HG02588 (cell line): ENCODE measurements around the gene KCNIP1.

ENCODE experiments used
- ATAC-seq: cut with Tn5 transposase; IDR thresholded peaks from one replicate; pipeline ENCODE4 v1.9.1; 2021; ENCODE audit warnings: mild to moderate bottlenecking, moderate library complexity; ENCODE audit not compliant: unreplicated experiment

The KCNIP1 gene

GRCh38 chr5:170482511-170482910 is 21.3 kb upstream of the KCNIP1 start:
- no peak for ATAC-seq

- no peak for ATAC-seq
These were observed 19.9 kb upstream of the KCNIP1 start for GRCh38 chr5:170483701-170484458.

- no peak for ATAC-seq
These were observed 19.4 kb upstream of the KCNIP1 start for GRCh38 chr5:170484459-170484831.

- no peak for ATAC-seq
These were observed 18.8 kb upstream of the KCNIP1 start for GRCh38 chr5:170484847-170485615.

GRCh38 chr5:170485616-170485911 is 18.3 kb upstream of the KCNIP1 start:
- ATAC-seq = no peak

GRCh38 chr5:170486371-170486770 is 17.4 kb upstream of the KCNIP1 start:
- ATAC-seq = no peak

- ATAC-seq = no peak
These were observed 15.2 kb upstream of the KCNIP1 start for GRCh38 chr5:170488570-170488969.

GRCh38 chr5:170489199-170489598 is 14.6 kb upstream of the KCNIP1 start:
- ATAC-seq = no peak

- no peak for ATAC-seq
These were observed 13.4 kb upstream of the KCNIP1 start for GRCh38 chr5:170490381-170490780.

- ATAC-seq = no peak
These were observed 12.3 kb upstream of the KCNIP1 start for GRCh38 chr5:170491479-170491878.

- no peak for ATAC-seq
These were observed 10.6 kb upstream of the KCNIP1 start for GRCh38 chr5:170493028-170493820.

GRCh38 chr5:170494041-170494440 is 9.8 kb upstream of the KCNIP1 start:
- ATAC-seq = no peak

- ATAC-seq = no peak
These were observed 7.8 kb upstream of the KCNIP1 start for GRCh38 chr5:170495825-170496661.

GRCh38 chr5:170496662-170497028 is 7.2 kb upstream of the KCNIP1 start:
- no peak for ATAC-seq

GRCh38 chr5:170497311-170498038 is 6.3 kb upstream of the KCNIP1 start:
- ATAC-seq = no peak

GRCh38 chr5:170498811-170499351 is 4.9 kb upstream of the KCNIP1 start:
- ATAC-seq = no peak

GRCh38 chr5:170499621-170500020 is 4.2 kb upstream of the KCNIP1 start:
- no peak for ATAC-seq

GRCh38 chr5:170501361-170501760 is 2.5 kb upstream of the KCNIP1 start:
- ATAC-seq = no peak

GRCh38 chr5:170501931-170502330 is 1.9 kb upstream of the KCNIP1 start:
- ATAC-seq = no peak
